Activated naive CD4-positive, alpha-beta T cell treated with anti-CD3 and anti-CD28 coated beads, Interleukin-2, amount 50 U/mL, for 24 hours (primary cell): ENCODE data around the gene BCL6.

Experiments used
- H3K27ac Mint-ChIP-seq: one replicate; pipeline ENCODE4 v1.8.0; 2021; ENCODE audit warnings: mild to moderate bottlenecking, mixed read lengths
- H3K27me3 Mint-ChIP-seq: one replicate; pipeline ENCODE4 v1.8.0; 2021; ENCODE audit warnings: mixed read lengths
- H3K36me3 Mint-ChIP-seq: one replicate; pipeline ENCODE4 v1.8.0; 2021; ENCODE audit warnings: mixed read lengths
- H3K4me1 Mint-ChIP-seq: one replicate; pipeline ENCODE4 v1.8.0; 2021; ENCODE audit warnings: mixed read lengths
- H3K4me3 Mint-ChIP-seq: one replicate; pipeline ENCODE4 v1.8.0; 2021; ENCODE audit warnings: mild to moderate bottlenecking, mixed read lengths
- H3K9me3 Mint-ChIP-seq: one replicate; pipeline ENCODE4 v1.8.0; 2021; ENCODE audit warnings: mixed read lengths

BCL6 gene

GRCh38 chr3:187744169-187745151, 808 bp downstream of the BCL6 start:
- no peaks in the 10 kb centered on the region for H3K9me3 Mint-ChIP-seq
- H3K36me3 Mint-ChIP-seq = no peaks in the 10 kb centered on the region
- peak overlapping the region; percentile 99 for H3K4me3 Mint-ChIP-seq
- peaks cover 74% of the 10 kb centered on the region for H3K4me1 Mint-ChIP-seq
- H3K27me3 Mint-ChIP-seq = no peaks in the 10 kb centered on the region
- H3K27ac Mint-ChIP-seq = peak overlapping the region; percentile 100

- Mint-ChIP-seq H3K9me3 (no peaks in the 10 kb centered on the region), H3K36me3 (no peaks in the 10 kb centered on the region), H3K27ac (peak overlapping the region; percentile 100), H3K4me3 (peak overlapping the region; percentile 99), H3K4me1 (peaks cover 71% of the 10 kb centered on the region), H3K27me3 (no peaks in the 10 kb centered on the region)
Observed at GRCh38 chr3:187743195-187744141, 1.8 kb downstream of the BCL6 start.

- Mint-ChIP-seq H3K4me3 (peak overlapping the region; percentile 99), H3K4me1 (peaks cover 62% of the 10 kb centered on the region), H3K27me3 (no peaks in the 10 kb centered on the region), H3K27ac (peak overlapping the region; percentile 100), H3K9me3 (no peaks in the 10 kb centered on the region), H3K36me3 (no peaks in the 10 kb centered on the region)
Observed at GRCh38 chr3:187742351-187743171, 2.7 kb downstream of the BCL6 start.

GRCh38 chr3:187741403-187742350, 3.6 kb downstream of the BCL6 start:
- Mint-ChIP-seq H3K9me3 (no peaks in the 10 kb centered on the region), H3K27me3 (no peaks in the 10 kb centered on the region), H3K4me1 (peaks cover 62% of the 10 kb centered on the region)

GRCh38 chr3:187740421-187741399, 4.6 kb downstream of the BCL6 start:
- Mint-ChIP-seq H3K27me3 (no peaks in the 10 kb centered on the region), H3K4me3 (peak overlapping the region; percentile 99), H3K9me3 (no peaks in the 10 kb centered on the region), H3K27ac (peak overlapping the region; percentile 98), H3K36me3 (no peaks in the 10 kb centered on the region), H3K4me1 (peaks cover 55% of the 10 kb centered on the region)

More at GRCh38 chr3:187741403-187742350, 3.6 kb downstream of the BCL6 start:
- H3K4me3 Mint-ChIP-seq = peak overlapping the region; percentile 99
- H3K27ac Mint-ChIP-seq = peak overlapping the region; percentile 98
- no peaks in the 10 kb centered on the region for H3K36me3 Mint-ChIP-seq

GRCh38 chr3:187739561-187740332, 5.5 kb downstream of the BCL6 start:
- H3K27me3 Mint-ChIP-seq = no peaks in the 10 kb centered on the region
- peaks cover 51% of the 10 kb centered on the region for H3K4me1 Mint-ChIP-seq
- H3K4me3 Mint-ChIP-seq = peak overlapping the region; percentile 99
- peak overlapping the region; percentile 98 for H3K27ac Mint-ChIP-seq
- H3K36me3 Mint-ChIP-seq = no peaks in the 10 kb centered on the region
- H3K9me3 Mint-ChIP-seq = no peaks in the 10 kb centered on the region

- Mint-ChIP-seq H3K9me3 (no peaks in the 10 kb centered on the region), H3K4me1 (peaks cover 51% of the 10 kb centered on the region), H3K27ac (peak overlapping the region; percentile 98), H3K4me3 (peak overlapping the region; percentile 99), H3K27me3 (no peaks in the 10 kb centered on the region), H3K36me3 (no peaks in the 10 kb centered on the region)
Observed at GRCh38 chr3:187739094-187739560, 6.1 kb downstream of the BCL6 start.

GRCh38 chr3:187738331-187739093, 6.8 kb downstream of the BCL6 start:
- Mint-ChIP-seq H3K27me3 (no peaks in the 10 kb centered on the region), H3K4me1 (peaks cover 51% of the 10 kb centered on the region), H3K9me3 (no peaks in the 10 kb centered on the region), H3K27ac (peak overlapping the region; percentile 98), H3K36me3 (no peaks in the 10 kb centered on the region), H3K4me3 (peak overlapping the region; percentile 99)

- Mint-ChIP-seq H3K36me3 (peaks cover 1% of the 10 kb centered on the region), H3K9me3 (no peaks in the 10 kb centered on the region), H3K27me3 (no peaks in the 10 kb centered on the region), H3K27ac (peak overlapping the region; percentile 98), H3K4me1 (peaks cover 50% of the 10 kb centered on the region), H3K4me3 (peak overlapping the region; percentile 99)
Observed at GRCh38 chr3:187738071-187738330, 7.3 kb downstream of the BCL6 start.

GRCh38 chr3:187737368-187738070, 7.7 kb downstream of the BCL6 start:
- Mint-ChIP-seq H3K27ac (peak overlapping the region; percentile 91), H3K4me3 (peak overlapping the region; percentile 99), H3K36me3 (peaks cover 1% of the 10 kb centered on the region), H3K4me1 (peaks cover 45% of the 10 kb centered on the region), H3K27me3 (no peaks in the 10 kb centered on the region), H3K9me3 (no peaks in the 10 kb centered on the region)

GRCh38 chr3:187737006-187737367, 8.3 kb downstream of the BCL6 start:
- Mint-ChIP-seq H3K27ac (peak overlapping the region; percentile 91), H3K9me3 (no peaks in the 10 kb centered on the region), H3K36me3 (peaks cover 1% of the 10 kb centered on the region), H3K27me3 (no peaks in the 10 kb centered on the region), H3K4me3 (peak overlapping the region; percentile 99), H3K4me1 (peaks cover 42% of the 10 kb centered on the region)
